GM12872 (cell line): ENCODE data around the gene NOL12.

Experiments
- CTCF ChIP-seq: IDR thresholded peaks from 3 replicates; pipeline ENCODE4 v1.5.1; 2011; ENCODE audit warnings: low read depth, mild to moderate bottlenecking, low read length, moderate library complexity; ENCODE audit not compliant: insufficient read depth

NOL12 gene

GRCh38 chr22:37679670-37680069, 6.5 kb upstream of the NOL12 start:
- TF ChIP-seq CTCF: no peak

- TF ChIP-seq CTCF: no peak
Measured at GRCh38 chr22:37680191-37680851, 5.8 kb upstream of the NOL12 start.

- no peak for TF ChIP-seq CTCF
Measured at GRCh38 chr22:37681001-37681424, 5.1 kb upstream of the NOL12 start.

- TF ChIP-seq CTCF: peak; percentile 96
Measured at GRCh38 chr22:37681556-37682049, 4.5 kb upstream of the NOL12 start.

- TF ChIP-seq CTCF: no peak
Measured at GRCh38 chr22:37684803-37685615, 1.1 kb upstream of the NOL12 start.

GRCh38 chr22:37690407-37690806, 4.3 kb downstream of the NOL12 start:
- no peak for TF ChIP-seq CTCF

- TF ChIP-seq CTCF: no peak
Measured at GRCh38 chr22:37690901-37691504, 4.9 kb downstream of the NOL12 start.
